IPS-18c (cell line): ENCODE results near the gene FMNL1.

Experiments used
- H3K4me3 ChIP-seq: 2 replicates; pipeline ENCODE4 v1.7.0; 2013; ENCODE audit warnings: low read depth, mild to moderate bottlenecking, low read length, moderate library complexity; ENCODE audit not compliant: insufficient read depth
- H3K9me3 ChIP-seq: one replicate; pipeline ENCODE4 v1.6.1; 2013; ENCODE audit warnings: mild to moderate bottlenecking, low read length, moderate library complexity; ENCODE audit not compliant: control insufficient read depth, insufficient read depth

FMNL1 gene

GRCh38 chr17:45284176-45285140, 62.8 kb downstream of the FMNL1 start:
- Histone ChIP-seq H3K4me3 (no peak overlapping the region), H3K9me3 (no peaks in the 10 kb centered on the region)

- no peak overlapping the region for H3K4me3 ChIP-seq
Observed at GRCh38 chr17:45286286-45286685, 64.6 kb downstream of the FMNL1 start.

GRCh38 chr17:45287526-45288500, 66.1 kb downstream of the FMNL1 start:
- Histone ChIP-seq H3K9me3 (no peaks in the 10 kb centered on the region), H3K4me3 (no peak overlapping the region)

More at GRCh38 chr17:45286286-45286685, 64.6 kb downstream of the FMNL1 start:
- no peaks in the 10 kb centered on the region for H3K9me3 ChIP-seq

GRCh38 chr17:45288825-45289224, 67.1 kb downstream of the FMNL1 start:
- H3K9me3 ChIP-seq: no peaks in the 10 kb centered on the region
- no peak overlapping the region for H3K4me3 ChIP-seq

GRCh38 chr17:45289301-45290268, 67.9 kb downstream of the FMNL1 start:
- H3K9me3 ChIP-seq: no peaks in the 10 kb centered on the region

GRCh38 chr17:45290269-45290765, 68.6 kb downstream of the FMNL1 start:
- no peaks in the 10 kb centered on the region for H3K9me3 ChIP-seq
- H3K4me3 ChIP-seq: no peak overlapping the region

More at GRCh38 chr17:45289301-45290268, 67.9 kb downstream of the FMNL1 start:
- H3K4me3 ChIP-seq: no peak overlapping the region

GRCh38 chr17:45291171-45291805, 69.6 kb downstream of the FMNL1 start:
- H3K4me3 ChIP-seq: no peak overlapping the region
- H3K9me3 ChIP-seq: no peaks in the 10 kb centered on the region

GRCh38 chr17:45292696-45293412, 71.2 kb downstream of the FMNL1 start:
- Histone ChIP-seq H3K4me3 (no peak overlapping the region), H3K9me3 (no peaks in the 10 kb centered on the region)

- H3K4me3 ChIP-seq: no peak overlapping the region
- H3K9me3 ChIP-seq: no peaks in the 10 kb centered on the region
Observed at GRCh38 chr17:45293413-45294211, 71.9 kb downstream of the FMNL1 start.

- Histone ChIP-seq H3K9me3 (no peaks in the 10 kb centered on the region), H3K4me3 (no peak overlapping the region)
Observed at GRCh38 chr17:45294506-45294905, 72.8 kb downstream of the FMNL1 start.

GRCh38 chr17:45296003-45296832, 74.5 kb downstream of the FMNL1 start:
- H3K9me3 ChIP-seq: no peaks in the 10 kb centered on the region
- no peak overlapping the region for H3K4me3 ChIP-seq

GRCh38 chr17:45296833-45297124, 75.1 kb downstream of the FMNL1 start:
- Histone ChIP-seq H3K4me3 (no peak overlapping the region), H3K9me3 (no peaks in the 10 kb centered on the region)
